Fibroblast of the aortic adventitia (primary cell): ENCODE measurements around the gene HRCT1. TPM values are rescaled to one million over a fixed set of nuclear protein-coding genes. Genes with fewer than 3 reads are reported as not detected.

ENCODE experiments used
- DNase-seq: peaks from one replicate; pipeline ENCODE4 v3.0.0-alpha.2; 2010; ENCODE audit warnings: low read depth
- H3K4me3 ChIP-seq: 2 replicates; pipeline ENCODE4 v1.5.1; 2011; ENCODE audit warnings: low read depth, mild to moderate bottlenecking, control low read depth, low read length, moderate library complexity
- CTCF ChIP-seq: IDR thresholded peaks from 2 replicates; pipeline ENCODE4 v1.5.1; 2011; ENCODE audit warnings: mild to moderate bottlenecking, low read length, control low read depth, inconsistent platforms; ENCODE audit not compliant: insufficient read depth
- total RNA-seq: library from RNA; depleted of rRNA; stranded (reverse); fragments of >200 nt; gene quantifications from 2 replicates; pipeline ENCODE4 v1.2.3, GENCODE V29; 2012; ENCODE audit warnings: low replicate concordance

HRCT1 gene
- total RNA-seq, 1 donor: 0.81 TPM

- no peak overlapping the region for H3K4me3 ChIP-seq
- TF ChIP-seq CTCF: no peak
- no peak for DNase-seq
Measured at GRCh38 chr9:35861161-35861897, 44.7 kb upstream of the HRCT1 start.

- no peak overlapping the region for H3K4me3 ChIP-seq
- DNase-seq: no peak
- no peak for TF ChIP-seq CTCF
Measured at GRCh38 chr9:35862328-35862727, 43.7 kb upstream of the HRCT1 start.

GRCh38 chr9:35863583-35863982 lies 42.4 kb upstream of the HRCT1 start:
- DNase-seq: no peak
- H3K4me3 ChIP-seq: no peak overlapping the region
- no peak for TF ChIP-seq CTCF

GRCh38 chr9:35864695-35865255 lies 41.2 kb upstream of the HRCT1 start:
- TF ChIP-seq CTCF: no peak
- no peak overlapping the region for H3K4me3 ChIP-seq
- DNase-seq: no peak

GRCh38 chr9:35867538-35867937 lies 38.5 kb upstream of the HRCT1 start:
- no peak for TF ChIP-seq CTCF
- no peak overlapping the region for H3K4me3 ChIP-seq
- no peak for DNase-seq

GRCh38 chr9:35868933-35869332 lies 37.1 kb upstream of the HRCT1 start:
- no peak for DNase-seq
- H3K4me3 ChIP-seq: no peak overlapping the region
- no peak for TF ChIP-seq CTCF
